ENCODE data around the gene LUZP4. TPM values are rescaled to one million over a fixed set of nuclear protein-coding genes. Genes with fewer than 3 reads are reported as not detected.

LUZP4 gene
- total and polyA plus RNA-seq, 2 donors from 2014 or later, result not detected

- H3K9ac ChIP-seq (ENCODE audit: low read length in 3 of 3), result no peak overlapping the region
- no peaks in the 10 kb centered on the region for H3K36me3 ChIP-seq (ENCODE audit: control insufficient read depth in 2 of 3, insufficient read depth in 3 of 3, low read length in 3 of 3)
- no peak overlapping the region for H3K4me3 ChIP-seq (ENCODE audit: low read length in 3 of 3)
- no peak for TF ChIP-seq CTCF (IDR thresholded peaks at IDR 0.05; ENCODE audit: borderline replicate concordance, extremely low read depth, insufficient read depth)
- FAIRE-seq, result no peak
- H3K4me1 ChIP-seq (ENCODE audit: control insufficient read depth in 2 of 3, insufficient read depth in 2 of 3, low read depth in 1 of 3, low read length in 3 of 3), result peaks cover 0 to under 1% (median 0%) of the 10 kb centered on the region in 3 donors
- DNase-seq, result no peak
- no peaks in the 10 kb centered on the region for H3K9me3 ChIP-seq (ENCODE audit: control insufficient read depth in 2 of 3, insufficient read depth in 1 of 3, low read length in 3 of 3)
- H3K27me3 ChIP-seq (ENCODE audit: control insufficient read depth, insufficient read depth, low read length), result peaks cover 2% of the 10 kb centered on the region
- H3K27ac ChIP-seq (ENCODE audit: low read depth in 2 of 2, low read length in 2 of 2), result no peak overlapping the region
- intact Hi-C loops (cut with DNase I), result no loop called here
Measured at GRCh38 chrX:115337491-115338144, 48.1 kb downstream of the LUZP4 start.

GRCh38 chrX:115339441-115340025 is 50.0 kb downstream of the LUZP4 start:
- no peaks in the 10 kb centered on the region for H3K9me3 ChIP-seq (ENCODE audit: control insufficient read depth in 2 of 3, insufficient read depth in 1 of 3, low read length in 3 of 3)
- intact Hi-C loops (cut with DNase I), result no loop called here
- no peak overlapping the region for H3K27ac ChIP-seq (ENCODE audit: low read depth in 2 of 2, low read length in 2 of 2)
- peaks cover 2% of the 10 kb centered on the region for H3K27me3 ChIP-seq (ENCODE audit: control insufficient read depth, insufficient read depth, low read length)
- H3K4me3 ChIP-seq (ENCODE audit: low read length in 3 of 3), result no peak overlapping the region
- H3K9ac ChIP-seq (ENCODE audit: low read length in 3 of 3), result no peak overlapping the region
- H3K36me3 ChIP-seq (ENCODE audit: control insufficient read depth in 2 of 3, insufficient read depth in 3 of 3, low read length in 3 of 3), result no peaks in the 10 kb centered on the region
- TF ChIP-seq CTCF (IDR thresholded peaks at IDR 0.05; ENCODE audit: borderline replicate concordance, extremely low read depth, insufficient read depth), result no peak
- H3K4me1 ChIP-seq (ENCODE audit: control insufficient read depth in 2 of 3, insufficient read depth in 2 of 3, low read depth in 1 of 3, low read length in 3 of 3), result peaks cover 0 to 3% (median 0%) of the 10 kb centered on the region in 3 donors
- DNase-seq (no peak), FAIRE-seq (no peak)

- H3K27ac ChIP-seq (ENCODE audit: low read depth in 2 of 2, low read length in 2 of 2), result no peak overlapping the region
- H3K4me1 ChIP-seq (ENCODE audit: control insufficient read depth in 2 of 3, insufficient read depth in 2 of 3, low read depth in 1 of 3, low read length in 3 of 3), result peaks cover 0 to 9% (median 3%) of the 10 kb centered on the region in 3 donors
- no peaks in the 10 kb centered on the region for H3K9me3 ChIP-seq (ENCODE audit: control insufficient read depth in 2 of 3, insufficient read depth in 1 of 3, low read length in 3 of 3)
- intact Hi-C loops (cut with DNase I), result no loop called here
- FAIRE-seq, result no peak
- H3K9ac ChIP-seq (ENCODE audit: low read length in 3 of 3), result no peak overlapping the region
- H3K36me3 ChIP-seq (ENCODE audit: control insufficient read depth in 2 of 3, insufficient read depth in 3 of 3, low read length in 3 of 3), result no peaks in the 10 kb centered on the region
- H3K4me3 ChIP-seq (ENCODE audit: low read length in 3 of 3), result no peak overlapping the region
- DNase-seq, result no peak
- H3K27me3 ChIP-seq (ENCODE audit: control insufficient read depth, insufficient read depth, low read length), result peaks cover 2% of the 10 kb centered on the region
- no peak for TF ChIP-seq CTCF (IDR thresholded peaks at IDR 0.05; ENCODE audit: borderline replicate concordance, extremely low read depth, insufficient read depth)
Measured at GRCh38 chrX:115341421-115341820, 51.9 kb downstream of the LUZP4 start.
